Transverse colon (tissue), 4 donors: ENCODE measurements around the gene HELB.

Experiments used
- POLR2A ChIP-seq: fragments of 450-650 bp; IDR thresholded peaks from one replicate; pipeline ENCODE4 v1.6.1; 2016; ENCODE audit warnings: antibody characterized with exemption, mild to moderate bottlenecking, moderate library complexity
- POLR2AphosphoS5 ChIP-seq, 3 donors: sonication (generic); formaldehyde crosslinking; IDR thresholded peaks; one replicate each; pipeline ENCODE4 v1.6.1; 2016; ENCODE audit warnings: antibody characterized with exemption in 3 of 3
- TF ChIP-seq, protein P1 (sequence below), 5 experiments: fragments of 200-600 bp in 3 of 5; fragments of 450-650 bp in 2 of 5; sonication (generic) in 3 of 5; IDR thresholded peaks; 1 replicate in 2 of 5; 2 replicates in 3 of 5; pipeline ENCODE4 v1.5.1; 2016 to 2017; ENCODE audit warnings: antibody characterized with exemption in 5 of 5, inconsistent platforms in 3 of 5, mild to moderate bottlenecking in 2 of 5, moderate library complexity in 1 of 5

DNA sequence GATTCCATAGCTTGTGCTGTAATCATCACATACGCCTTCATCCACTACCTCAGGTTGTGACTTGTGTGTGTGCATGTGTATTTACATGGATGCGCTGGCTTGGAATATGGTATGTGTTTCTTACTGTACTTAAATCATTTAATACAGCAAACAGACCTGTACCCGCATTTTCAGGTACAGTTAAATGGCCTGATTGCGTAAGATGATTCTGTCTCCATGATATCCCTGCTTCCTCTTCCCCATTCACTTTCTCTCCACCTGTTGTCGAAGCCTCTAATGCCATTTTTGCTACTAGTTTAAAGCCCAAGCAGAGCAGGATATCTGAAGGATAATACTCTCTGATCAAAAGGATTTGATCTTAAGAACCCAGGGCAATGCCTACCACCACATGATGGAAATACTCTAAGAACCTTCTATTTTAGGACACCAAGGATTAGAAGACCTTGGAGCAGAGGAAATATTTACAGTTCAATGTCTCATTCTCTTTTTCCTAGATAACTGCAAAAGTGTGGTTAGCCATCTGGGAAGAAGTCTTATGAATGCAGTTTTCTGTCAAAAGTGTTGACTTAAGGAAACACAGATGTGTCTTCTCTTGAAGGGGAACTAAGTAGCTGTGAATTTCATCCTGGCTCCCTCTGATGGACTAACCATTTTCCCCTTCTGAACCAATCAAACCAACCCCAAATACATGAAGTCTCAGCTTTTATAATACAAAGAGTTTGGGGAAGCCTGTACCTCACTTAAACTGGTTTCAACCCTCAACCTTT, 78.7 kb downstream of the HELB start:
- TF ChIP-seq, protein P1, sequence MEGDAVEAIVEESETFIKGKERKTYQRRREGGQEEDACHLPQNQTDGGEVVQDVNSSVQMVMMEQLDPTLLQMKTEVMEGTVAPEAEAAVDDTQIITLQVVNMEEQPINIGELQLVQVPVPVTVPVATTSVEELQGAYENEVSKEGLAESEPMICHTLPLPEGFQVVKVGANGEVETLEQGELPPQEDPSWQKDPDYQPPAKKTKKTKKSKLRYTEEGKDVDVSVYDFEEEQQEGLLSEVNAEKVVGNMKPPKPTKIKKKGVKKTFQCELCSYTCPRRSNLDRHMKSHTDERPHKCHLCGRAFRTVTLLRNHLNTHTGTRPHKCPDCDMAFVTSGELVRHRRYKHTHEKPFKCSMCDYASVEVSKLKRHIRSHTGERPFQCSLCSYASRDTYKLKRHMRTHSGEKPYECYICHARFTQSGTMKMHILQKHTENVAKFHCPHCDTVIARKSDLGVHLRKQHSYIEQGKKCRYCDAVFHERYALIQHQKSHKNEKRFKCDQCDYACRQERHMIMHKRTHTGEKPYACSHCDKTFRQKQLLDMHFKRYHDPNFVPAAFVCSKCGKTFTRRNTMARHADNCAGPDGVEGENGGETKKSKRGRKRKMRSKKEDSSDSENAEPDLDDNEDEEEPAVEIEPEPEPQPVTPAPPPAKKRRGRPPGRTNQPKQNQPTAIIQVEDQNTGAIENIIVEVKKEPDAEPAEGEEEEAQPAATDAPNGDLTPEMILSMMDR (IDR thresholded peaks at IDR 0.05), result no peak
- TF ChIP-seq POLR2AphosphoS5 (IDR thresholded peaks at IDR 0.05) (no peak), POLR2A (no peak)
